Smooth muscle cell (in vitro differentiated cells): ENCODE measurements around the gene URB1. TPM values are rescaled to one million over a fixed set of nuclear protein-coding genes. Genes with fewer than 3 reads are reported as not detected.
"Not testable (repeated sequence)": the region's sequence is repeated elsewhere in the genome, so short reads cannot be mapped to it uniquely, and the experiment has no call there.

Experiments used
- DNase-seq: peaks from one replicate; lab custom pipeline; 2025; ENCODE audit not compliant: unreplicated experiment; lab: John Stamatoyannopoulos, UW
- H2AFZ ChIP-seq: fragments of 200-600 bp; sonication (generic); 2 replicates; pipeline ENCODE4 v1.6.0; 2016; ENCODE audit warnings: antibody characterized with exemption, low read depth, mild to moderate bottlenecking
- H3F3A ChIP-seq: fragments of 200-600 bp; sonication (generic); 2 replicates; pipeline ENCODE4 v1.6.0; 2017; ENCODE audit warnings: antibody characterized with exemption, low read depth
- H3K27ac ChIP-seq: fragments of 200-600 bp; sonication (generic); 2 replicates; pipeline ENCODE4 v1.5.1; 2016; ENCODE audit warnings: low read depth, mild to moderate bottlenecking
- H3K27me3 ChIP-seq: fragments of 200-600 bp; sonication (generic); 2 replicates; pipeline ENCODE4 v1.6.1; 2016; ENCODE audit warnings: low read depth, mild to moderate bottlenecking
- H3K36me3 ChIP-seq: fragments of 200-600 bp; sonication (generic); 2 replicates; pipeline ENCODE4 v1.5.1; 2016; ENCODE audit warnings: low read depth
- H3K4me1 ChIP-seq: fragments of 200-600 bp; sonication (generic); 2 replicates; pipeline ENCODE4 v1.5.1; 2016; ENCODE audit warnings: low read depth
- H3K4me2 ChIP-seq: fragments of 200-600 bp; sonication (generic); 2 replicates; pipeline ENCODE4 v1.6.0; 2016; ENCODE audit warnings: mild to moderate bottlenecking
- H3K4me3 ChIP-seq: fragments of 200-600 bp; sonication (generic); 2 replicates; pipeline ENCODE4 v1.5.1; 2016; ENCODE audit warnings: mild to moderate bottlenecking
- H3K79me2 ChIP-seq: fragments of 200-600 bp; sonication (generic); 2 replicates; pipeline ENCODE4 v1.6.0; 2016; ENCODE audit warnings: low read depth, mild to moderate bottlenecking
- H3K9ac ChIP-seq: fragments of 200-600 bp; sonication (generic); 2 replicates; pipeline ENCODE4 v1.6.0; 2016; ENCODE audit warnings: low read depth
- H3K9me3 ChIP-seq: fragments of 200-600 bp; sonication (generic); replicated peaks from 2 replicates; pipeline ENCODE4 v1.5.1; 2016; ENCODE audit warnings: low read depth
- H4K20me1 ChIP-seq: fragments of 200-600 bp; sonication (generic); 2 replicates; pipeline ENCODE4 v1.6.0; 2016; ENCODE audit warnings: low read depth
- CTCF ChIP-seq: fragments of 200-600 bp; sonication (generic); IDR thresholded peaks from 2 replicates; pipeline ENCODE4 v1.5.1; 2017; ENCODE audit warnings: borderline replicate concordance, mild to moderate bottlenecking, antibody characterized with exemption; ENCODE audit not compliant: insufficient read depth, poor library complexity, severe bottlenecking
- WGBS: methylation state at CpG from one replicate; pipeline ENCODE4 v1.1.7; 2016; ENCODE audit warnings: low lambda C conversion rate; 5-methylcytosine and 5-hydroxymethylcytosine counted together
- polyA plus RNA-seq: library from polyadenylated mRNA; unstranded; fragments of >200 nt; fragmentation: Nextera tagmentation; extraction: Ambion mirVana; gene quantifications from 2 replicates; pipeline ENCODE4 v1.2.1, GENCODE V29; 2016
- total RNA-seq: library from RNA; depleted of rRNA; stranded (reverse); fragments of >200 nt; gene quantifications from 2 replicates; pipeline ENCODE4 v1.2.3, GENCODE V29; 2014

The URB1 gene
- total RNA-seq (5.8 and 6.2 TPM in 2 replicates), polyA plus RNA-seq (2.8 and 3.0 TPM in 2 replicates)

- H3K27me3 ChIP-seq = peaks cover 3% of the 10 kb centered on the region
- no peak within 1 kb of the TSS for H3K27ac ChIP-seq
- H3K36me3 ChIP-seq = no peaks in the 10 kb centered on the region
- H2AFZ ChIP-seq = peak within 1 kb of the TSS; percentile 96
- peaks cover 36% of the 10 kb centered on the region for H3K79me2 ChIP-seq
- H3K9ac ChIP-seq = peak within 1 kb of the TSS; percentile 65
- peaks cover 10% of the 10 kb centered on the region for H3K4me1 ChIP-seq
- peak within 1 kb of the TSS; percentile 92 for H3K4me3 ChIP-seq
- no peak for TF ChIP-seq CTCF
- DNase-seq = peak; percentile 37
- H3F3A ChIP-seq = no peaks in the 10 kb centered on the region
- peaks cover 19% of the 10 kb centered on the region for H4K20me1 ChIP-seq
- peak within 1 kb of the TSS; percentile 99 for H3K4me2 ChIP-seq
- 55% methylated on average over 45 of the region's 59 CpGs for WGBS
- no peaks in the 10 kb centered on the region for H3K9me3 ChIP-seq
Observed at GRCh38 chr21:32392880-32393676, at the start of gene URB1. TSS of gene URB1 (minus strand) at chr21:32393012. CDS start at chr21:32392910, 102 bp downstream.

GRCh38 chr21:32437729-32438128 is 44.9 kb upstream of the URB1 start:
- Histone ChIP-seq H4K20me1 (no peaks in the 10 kb centered on the region), H3K4me3 (no peak overlapping the region), H3K9ac (no peak overlapping the region), H3K36me3 (no peaks in the 10 kb centered on the region), H3K27me3 (no peaks in the 10 kb centered on the region), H3K27ac (no peak overlapping the region), H2AFZ (no peak overlapping the region), H3K4me2 (no peak overlapping the region), H3F3A (no peaks in the 10 kb centered on the region), H3K4me1 (no peaks in the 10 kb centered on the region), H3K79me2 (no peaks in the 10 kb centered on the region), H3K9me3 (no peaks in the 10 kb centered on the region)
- no peak for TF ChIP-seq CTCF
- 89% methylated on average over 12 of the region's 12 CpGs for WGBS
- no peak for DNase-seq

GRCh38 chr21:32432982-32433660 is 40.3 kb upstream of the URB1 start:
- not testable (repeated sequence) for H3K27ac ChIP-seq, H3K4me1 ChIP-seq, DNase-seq, H3K9me3 ChIP-seq, H3K27me3 ChIP-seq, H2AFZ ChIP-seq, H3K36me3 ChIP-seq, H3F3A ChIP-seq, H3K9ac ChIP-seq, H4K20me1 ChIP-seq, H3K79me2 ChIP-seq, H3K4me3 ChIP-seq, H3K4me2 ChIP-seq
- WGBS = 67% methylated on average over 15 of the region's 15 CpGs

- Histone ChIP-seq H3K27me3 (no peaks in the 10 kb centered on the region), H4K20me1 (no peaks in the 10 kb centered on the region), H3K4me3 (no peak overlapping the region), H3K4me1 (no peaks in the 10 kb centered on the region), H3K27ac (peak overlapping the region; percentile 30), H3K9me3 (no peaks in the 10 kb centered on the region), H2AFZ (peak overlapping the region; percentile 65), H3F3A (peaks cover 8% of the 10 kb centered on the region), H3K36me3 (no peaks in the 10 kb centered on the region), H3K79me2 (no peaks in the 10 kb centered on the region), H3K9ac (no peak overlapping the region), H3K4me2 (peak overlapping the region; percentile 40)
- DNase-seq = no peak
- WGBS = 53% methylated on average over 10 of the region's 10 CpGs
- TF ChIP-seq CTCF = no peak
Observed at GRCh38 chr21:32427958-32428623, 35.3 kb upstream of the URB1 start.
